Activated CD4-positive, alpha-beta T cell treated with anti-CD3 and anti-CD28 coated beads, Interleukin-2, Interleukin-4, amounts not matched to agents 100 ng/mL and 50 ng/mL, durations not matched to agents 16 hours and 8 hours (primary cell): Measurements from ENCODE around the gene ZNF407.
"Not testable (repeated sequence)": the region's sequence is repeated elsewhere in the genome, so short reads cannot be mapped to it uniquely, and the experiment has no call there.

ENCODE experiments used
- DNase-seq: peaks from one replicate; pipeline ENCODE4 v3.0.0-alpha.2; 2020; ENCODE audit warnings: low spot score

The ZNF407 gene

DNA sequence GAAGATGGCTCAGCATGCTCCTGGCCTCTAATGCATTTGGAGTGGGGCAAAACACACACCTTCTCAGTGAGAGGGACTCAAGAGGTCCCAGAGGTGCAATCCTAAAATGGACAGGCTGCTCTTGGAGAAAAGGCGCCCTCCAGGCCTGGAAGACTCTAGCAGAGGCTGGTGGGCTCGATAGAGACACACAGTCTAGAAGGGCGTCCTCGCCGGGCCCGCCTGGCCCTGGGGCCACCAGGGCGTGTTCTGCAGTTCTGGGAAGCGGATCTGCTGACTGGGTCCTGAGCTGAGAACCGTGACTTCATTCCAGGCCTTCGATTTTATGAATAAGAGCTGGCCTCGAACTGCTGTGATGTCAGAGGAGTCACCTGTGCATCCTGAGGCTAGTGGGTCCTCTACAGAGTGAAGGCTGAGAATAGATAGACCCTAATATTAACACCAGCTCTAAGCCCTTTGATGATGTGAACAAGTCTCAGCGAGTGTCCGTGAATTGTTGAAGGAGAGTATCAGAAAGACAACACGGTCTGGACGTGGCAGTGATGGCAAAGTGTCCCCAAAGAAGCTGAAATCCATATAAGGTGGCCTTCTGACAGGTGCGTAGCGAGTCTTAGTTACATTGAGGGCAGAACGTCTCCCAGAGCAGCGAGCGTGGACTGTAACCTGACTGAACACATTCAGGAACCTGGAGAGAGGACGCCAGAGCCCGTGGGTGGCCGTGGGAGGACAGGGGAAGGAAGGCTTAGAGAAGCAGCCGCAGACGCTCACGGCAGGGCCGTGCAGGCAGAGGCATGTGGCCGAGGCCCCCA, 474.4 kb downstream of the ZNF407 start:
- DNase-seq = no peak

- DNase-seq = no peak
Observed at GRCh38 chr18:75072672-75073371, 475.2 kb downstream of the ZNF407 start.

DNA sequence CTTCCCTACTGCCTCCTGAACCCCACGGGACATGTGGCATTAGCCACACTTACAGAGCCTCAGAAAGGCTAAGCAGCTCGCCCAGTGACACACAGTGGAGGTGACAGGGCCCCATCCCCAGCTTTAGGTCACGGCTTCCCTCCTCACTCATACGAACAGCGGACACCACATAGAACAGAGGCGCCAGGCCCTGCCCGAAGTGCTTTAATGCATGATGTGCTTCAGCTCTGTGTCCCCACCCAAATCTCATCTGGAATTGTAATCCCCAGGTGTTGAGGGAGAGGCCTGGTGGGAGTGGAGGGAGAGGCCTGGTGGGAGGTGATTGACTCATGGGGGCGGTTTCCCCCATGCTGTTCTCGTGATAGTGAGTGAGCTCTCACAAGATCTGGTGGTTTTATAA, 476.0 kb downstream of the ZNF407 start:
- DNase-seq = no peak

DNA sequence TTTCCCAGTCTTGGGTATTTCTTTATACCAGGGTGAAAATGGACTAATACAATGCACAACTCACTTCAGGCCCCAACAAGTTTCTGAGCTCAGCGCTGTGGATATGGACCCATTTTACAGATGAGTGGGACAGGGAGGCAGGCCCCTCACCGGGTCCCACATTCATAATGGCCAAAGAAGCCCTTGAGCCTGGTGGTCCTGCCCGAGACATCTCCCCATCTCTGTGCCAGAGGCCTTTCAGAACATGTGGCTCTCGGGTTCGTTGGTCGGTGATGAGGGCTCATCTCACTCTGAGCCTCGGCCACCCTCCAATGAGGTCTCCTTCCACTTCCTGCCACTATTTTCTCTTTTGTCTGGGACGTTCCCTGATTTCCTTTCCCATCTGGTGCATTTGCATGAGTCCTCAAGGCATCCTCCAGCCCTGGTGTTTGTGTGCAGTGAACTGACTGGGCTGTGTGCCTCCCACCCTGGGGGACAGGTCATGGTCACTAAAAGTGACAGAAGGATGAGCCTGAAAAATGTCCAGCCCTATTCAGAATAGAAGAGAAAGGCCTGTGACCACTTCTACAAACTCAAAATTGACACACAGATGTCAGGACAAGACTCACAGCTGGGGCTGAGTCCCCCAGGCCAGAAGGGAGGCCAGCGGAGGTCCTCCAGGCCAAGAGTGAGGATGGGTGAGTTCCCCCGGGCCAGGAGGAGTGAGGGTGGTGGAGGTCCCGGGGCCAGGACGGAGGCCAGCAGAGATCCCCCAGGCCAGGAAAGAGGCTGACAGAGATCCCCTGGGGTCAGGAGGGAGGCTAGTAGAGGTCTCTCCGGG, 476.7 kb downstream of the ZNF407 start:
- no peak for DNase-seq

DNA sequence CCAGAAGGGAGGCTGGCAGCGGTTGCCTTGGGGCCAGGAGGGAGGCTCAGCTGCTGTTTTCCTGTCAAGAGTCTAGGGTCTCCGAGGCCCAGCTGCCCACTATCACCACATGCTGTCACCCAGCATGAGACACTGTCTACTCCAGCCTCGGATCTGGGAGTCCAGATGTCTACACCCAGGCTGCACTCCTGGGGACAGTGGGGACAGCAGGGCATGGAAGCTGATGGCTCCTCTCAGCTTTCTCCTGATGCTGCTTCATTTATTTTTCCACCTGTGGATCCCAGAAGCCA, 477.3 kb downstream of the ZNF407 start:
- DNase-seq = no peak

- DNase-seq = no peak
Observed at GRCh38 chr18:75075429-75075841, 477.8 kb downstream of the ZNF407 start.

GRCh38 chr18:75076286-75076685, 478.6 kb downstream of the ZNF407 start:
- DNase-seq = no peak

- no peak for DNase-seq
Observed at GRCh38 chr18:75081486-75081885, 483.8 kb downstream of the ZNF407 start.

DNA sequence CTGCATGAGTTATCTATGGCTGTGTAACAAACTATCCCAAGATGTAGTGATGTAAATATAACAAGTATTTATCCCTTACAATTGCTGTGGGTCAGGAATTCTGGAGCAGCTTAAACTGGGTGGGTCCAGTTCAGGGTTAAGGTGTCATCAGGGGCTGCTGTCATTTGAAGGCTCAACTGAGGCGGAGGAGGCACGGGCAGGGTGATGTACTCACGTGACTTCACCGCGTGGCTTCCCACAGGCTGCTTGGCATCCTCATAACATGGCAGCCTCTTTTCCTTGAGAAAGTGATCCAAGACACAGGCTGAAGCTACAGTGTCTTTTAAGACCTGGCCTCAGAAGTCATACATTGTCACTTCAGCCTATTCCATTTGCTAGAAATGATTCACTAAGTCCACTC, 485.5 kb downstream of the ZNF407 start:
- no peak for DNase-seq

- DNase-seq = no peak
Observed at GRCh38 chr18:75083761-75084160, 486.1 kb downstream of the ZNF407 start.

- DNase-seq = not testable (repeated sequence)
Observed at GRCh38 chr18:75085676-75086075, 488.0 kb downstream of the ZNF407 start.

GRCh38 chr18:75086494-75087034, 488.9 kb downstream of the ZNF407 start:
- no peak for DNase-seq

DNA sequence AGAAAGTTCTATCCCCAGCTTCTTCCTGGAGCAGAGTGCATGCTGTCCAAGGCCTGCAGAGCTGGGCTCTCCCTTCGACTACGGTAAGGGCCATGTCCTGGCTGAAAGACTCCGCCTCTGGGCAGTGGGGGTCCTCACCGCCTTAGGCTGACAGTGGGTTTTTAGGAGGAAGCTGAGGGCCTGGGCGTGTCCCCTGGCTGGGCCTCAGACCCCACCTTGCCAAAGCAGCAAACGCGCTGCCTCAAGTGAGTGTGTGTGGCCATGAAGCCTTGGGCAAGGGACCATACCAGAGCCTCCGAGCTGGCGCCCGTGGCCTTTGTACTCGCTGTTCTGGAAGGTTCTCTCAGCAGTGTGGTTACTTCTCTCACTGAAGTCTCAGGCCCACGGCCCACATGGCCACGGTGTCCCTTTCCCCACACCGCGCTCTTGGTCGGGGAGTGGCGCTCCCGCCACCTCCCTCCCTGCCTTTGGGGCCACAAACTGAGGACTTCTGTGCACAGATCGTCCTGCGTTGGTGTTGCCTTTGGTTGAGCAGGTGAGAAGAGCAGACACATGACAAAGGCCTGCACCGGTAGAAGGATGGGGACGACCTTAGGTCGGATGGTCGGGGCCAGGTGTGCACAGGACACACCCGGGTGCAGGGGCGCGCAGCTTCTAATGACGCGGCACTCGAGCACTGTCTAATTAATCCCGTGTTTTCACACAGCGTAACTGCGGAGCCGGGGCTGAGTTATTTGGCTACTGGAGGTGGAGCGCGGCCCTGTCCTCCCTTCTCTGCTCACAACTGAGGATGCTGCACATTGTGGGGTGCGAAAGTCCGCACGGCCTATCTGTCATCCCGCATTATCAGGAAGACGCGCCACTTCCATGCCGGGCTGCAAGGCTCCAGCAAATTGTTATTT, 489.7 kb downstream of the ZNF407 start:
- DNase-seq = no peak

- no peak for DNase-seq
Observed at GRCh38 chr18:75088021-75088506, 490.4 kb downstream of the ZNF407 start.

DNA sequence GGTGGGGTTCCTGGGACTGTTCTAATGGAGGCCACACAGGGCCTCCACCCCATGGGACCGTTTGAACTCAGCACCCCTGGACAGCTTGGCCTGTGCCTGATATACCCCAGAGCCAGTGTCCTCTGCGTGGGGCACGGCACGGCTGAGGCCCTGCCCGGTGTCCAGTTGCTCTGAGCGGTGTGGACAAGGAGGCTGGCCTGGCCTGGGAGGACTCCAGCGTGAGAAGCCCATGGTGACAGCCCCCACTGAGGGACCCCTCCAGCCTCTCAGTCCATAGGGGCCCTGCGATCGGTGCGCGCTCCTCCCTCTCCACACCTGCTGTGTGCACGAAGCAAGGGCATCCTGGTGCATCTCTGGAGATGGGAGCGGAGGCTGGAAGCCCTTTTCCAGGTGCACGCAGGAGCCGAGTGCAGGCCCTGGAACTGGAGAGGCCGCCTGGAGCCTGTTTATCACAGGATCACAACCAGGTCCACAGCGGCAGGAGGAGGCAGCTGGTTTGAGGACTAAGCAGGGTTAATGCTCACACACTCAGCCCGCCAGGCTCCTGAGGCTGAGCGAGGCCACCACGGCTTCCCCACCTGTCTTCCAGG, 491.0 kb downstream of the ZNF407 start:
- DNase-seq = no peak

- no peak for DNase-seq
Observed at GRCh38 chr18:75089748-75090327, 492.2 kb downstream of the ZNF407 start.

GRCh38 chr18:75090336-75090735, 492.7 kb downstream of the ZNF407 start:
- no peak for DNase-seq

- no peak for DNase-seq
Observed at GRCh38 chr18:75097491-75098225, 500.0 kb downstream of the ZNF407 start.

DNA sequence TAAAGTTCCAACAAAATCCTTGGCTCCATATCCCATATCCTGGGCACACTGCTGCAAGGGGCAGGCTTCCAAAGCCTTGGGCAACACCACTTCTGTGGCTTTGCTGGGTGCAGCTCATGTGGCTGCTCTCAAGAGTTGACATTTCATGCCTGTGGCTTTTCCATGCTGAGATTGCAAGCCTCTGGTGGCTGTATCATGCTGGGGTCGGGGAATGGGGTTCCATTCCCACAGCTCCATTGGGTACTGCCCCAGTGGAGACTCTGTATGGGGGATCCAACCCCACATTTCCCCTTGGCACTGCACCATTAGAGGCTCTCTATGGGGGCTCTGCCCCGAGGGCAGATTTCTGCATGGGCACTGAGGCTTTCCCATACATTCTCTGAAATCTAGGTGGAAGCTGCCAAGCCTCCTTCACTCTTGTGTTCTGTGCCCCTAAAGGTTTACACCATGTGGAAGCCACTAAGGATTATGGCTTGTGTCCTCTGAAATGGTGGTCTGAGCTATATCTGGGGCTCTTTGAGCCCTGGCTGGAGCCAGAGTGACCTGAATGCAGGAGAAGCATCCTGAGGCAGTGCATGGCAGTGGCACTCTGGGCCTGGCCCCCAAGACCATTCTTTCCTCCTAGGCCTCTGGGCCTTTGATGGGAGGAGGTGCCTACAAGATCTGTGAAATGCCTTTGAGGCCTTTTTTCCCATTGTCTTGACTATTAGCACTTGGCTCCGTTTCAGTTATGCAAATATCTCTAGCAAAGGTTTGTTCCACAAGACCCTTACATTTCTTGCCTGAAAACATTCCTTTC, 503.4 kb downstream of the ZNF407 start:
- no peak for DNase-seq
